Bronchial epithelial cell (primary cell): ENCODE measurements around the gene FKRP. TPM values are rescaled to one million over a fixed set of nuclear protein-coding genes. Genes with fewer than 3 reads are reported as not detected.
"Not testable (repeated sequence)": the region's sequence is repeated elsewhere in the genome, so short reads cannot be mapped to it uniquely, and the experiment has no call there.

Source experiments
- DNase-seq: peaks from one replicate; pipeline ENCODE4 v3.0.0-alpha.2; 2010; ENCODE audit warnings: low read depth
- FAIRE-seq: peaks from 2 replicates; lab custom pipeline; 2011; peaks lifted over from hg19 to GRCh38; lab: Jason Lieb, UNC
- H3K27me3 ChIP-seq: 2 replicates; pipeline ENCODE4 v1.5.1; 2011; ENCODE audit warnings: low read length; ENCODE audit not compliant: control insufficient read depth, insufficient read depth
- H3K36me3 ChIP-seq: 2 replicates; pipeline ENCODE4 v1.5.1; 2011; ENCODE audit warnings: low read length; ENCODE audit not compliant: control insufficient read depth, insufficient read depth
- H3K4me3 ChIP-seq: 2 replicates; pipeline ENCODE4 v1.5.1; 2011; ENCODE audit warnings: mild to moderate bottlenecking, low read depth, low read length, control low read depth
- CTCF ChIP-seq: IDR thresholded peaks from 2 replicates; pipeline ENCODE4 v1.5.1; 2011; ENCODE audit warnings: mild to moderate bottlenecking, moderate library complexity, low read length, control low read depth, inconsistent platforms; ENCODE audit not compliant: insufficient read depth, severe bottlenecking
- total RNA-seq: library from RNA; depleted of rRNA; stranded (reverse); fragments of >200 nt; gene quantifications from 2 replicates; pipeline ENCODE4 v1.2.1, GENCODE V29; 2014

Gene FKRP
- total RNA-seq, 1 donor from 2014 or later: 5.8 TPM

- TF ChIP-seq CTCF: no peak
- DNase-seq (no peak), FAIRE-seq (no peak)
- H3K36me3 ChIP-seq: peaks cover 10% of the 10 kb centered on the region
- no peaks in the 10 kb centered on the region for H3K27me3 ChIP-seq
- no peak overlapping the region for H3K4me3 ChIP-seq
Measured at GRCh38 chr19:46789371-46789770, 43.5 kb downstream of the FKRP start.

GRCh38 chr19:46791944-46792343 is 46.1 kb downstream of the FKRP start:
- Histone ChIP-seq H3K36me3 (peaks cover 1% of the 10 kb centered on the region), H3K4me3 (no peak overlapping the region), H3K27me3 (no peaks in the 10 kb centered on the region)
- TF ChIP-seq CTCF: no peak
- FAIRE-seq (no peak), DNase-seq (no peak)

GRCh38 chr19:46797881-46798280 is 52.0 kb downstream of the FKRP start:
- DNase-seq (no peak), FAIRE-seq (no peak)
- Histone ChIP-seq H3K36me3 (no peaks in the 10 kb centered on the region), H3K27me3 (no peaks in the 10 kb centered on the region), H3K4me3 (no peak overlapping the region)
- TF ChIP-seq CTCF: no peak

GRCh38 chr19:46798713-46799112 is 52.9 kb downstream of the FKRP start:
- Histone ChIP-seq H3K27me3 (no peaks in the 10 kb centered on the region), H3K36me3 (no peaks in the 10 kb centered on the region), H3K4me3 (no peak overlapping the region)
- no peak for TF ChIP-seq CTCF
- DNase-seq: no peak
- no peak for FAIRE-seq

GRCh38 chr19:46802152-46802551 is 56.3 kb downstream of the FKRP start:
- no peaks in the 10 kb centered on the region for H3K27me3 ChIP-seq
- FAIRE-seq: no peak
- DNase-seq: no peak
- TF ChIP-seq CTCF: no peak
- H3K4me3 ChIP-seq: no peak overlapping the region
- H3K36me3 ChIP-seq: no peaks in the 10 kb centered on the region

GRCh38 chr19:46803555-46803954 is 57.7 kb downstream of the FKRP start:
- H3K4me3 ChIP-seq: no peak overlapping the region
- DNase-seq (no peak), FAIRE-seq (no peak)
- no peaks in the 10 kb centered on the region for H3K27me3 ChIP-seq
- H3K36me3 ChIP-seq: no peaks in the 10 kb centered on the region
- TF ChIP-seq CTCF: no peak

- not testable (repeated sequence) for H3K4me3 ChIP-seq, H3K36me3 ChIP-seq, H3K27me3 ChIP-seq, FAIRE-seq, DNase-seq
Measured at GRCh38 chr19:46804432-46804831, 58.6 kb downstream of the FKRP start.
